BLaER1 treated with 17β-estradiol and CSF1 and Interleukin-3, amounts not matched to agents 10 nM and 100 nM (cell line): ENCODE data around the gene CELSR1.

Experiments used
- H3K27ac ChIP-seq, 11 experiments: shearing (Covaris generic); formaldehyde crosslinking; 2 replicates each; pipeline ENCODE4 v1.8.1; 2022
- H3K27me3 ChIP-seq, 11 experiments: shearing (Covaris generic); formaldehyde crosslinking; 2 replicates each; pipeline ENCODE4 v1.8.1; 2022
- H3K36me3 ChIP-seq, 11 experiments: shearing (Covaris generic); formaldehyde crosslinking; 2 replicates each; pipeline ENCODE4 v1.8.1; 2022
- H3K4me1 ChIP-seq, 10 experiments: shearing (Covaris generic); formaldehyde crosslinking; 2 replicates each; pipeline ENCODE4 v1.8.1; 2022
- H3K4me2 ChIP-seq, 11 experiments: shearing (Covaris generic); formaldehyde crosslinking; 2 replicates each; pipeline ENCODE4 v1.8.1; 2022
- H3K4me3 ChIP-seq, 10 experiments: shearing (Covaris generic); formaldehyde crosslinking; 2 replicates each; pipeline ENCODE4 v1.8.1; 2022
- H3K9ac ChIP-seq, 11 experiments: shearing (Covaris generic); formaldehyde crosslinking; 2 replicates each; pipeline ENCODE4 v1.8.1; 2022
- H3K9me3 ChIP-seq, 11 experiments: shearing (Covaris generic); formaldehyde crosslinking; replicated peaks in 1 of 11; 2 replicates each; pipeline ENCODE4 v1.8.1; 2022
- H4K20me1 ChIP-seq, 11 experiments: shearing (Covaris generic); formaldehyde crosslinking; 2 replicates each; pipeline ENCODE4 v1.8.1; 2022
- Cebpa-rat ChIP-seq, 11 experiments: shearing (Covaris generic); IDR thresholded peaks; 2 replicates each; pipeline ENCODE4 v1.8.1; 2022

Gene CELSR1

DNA sequence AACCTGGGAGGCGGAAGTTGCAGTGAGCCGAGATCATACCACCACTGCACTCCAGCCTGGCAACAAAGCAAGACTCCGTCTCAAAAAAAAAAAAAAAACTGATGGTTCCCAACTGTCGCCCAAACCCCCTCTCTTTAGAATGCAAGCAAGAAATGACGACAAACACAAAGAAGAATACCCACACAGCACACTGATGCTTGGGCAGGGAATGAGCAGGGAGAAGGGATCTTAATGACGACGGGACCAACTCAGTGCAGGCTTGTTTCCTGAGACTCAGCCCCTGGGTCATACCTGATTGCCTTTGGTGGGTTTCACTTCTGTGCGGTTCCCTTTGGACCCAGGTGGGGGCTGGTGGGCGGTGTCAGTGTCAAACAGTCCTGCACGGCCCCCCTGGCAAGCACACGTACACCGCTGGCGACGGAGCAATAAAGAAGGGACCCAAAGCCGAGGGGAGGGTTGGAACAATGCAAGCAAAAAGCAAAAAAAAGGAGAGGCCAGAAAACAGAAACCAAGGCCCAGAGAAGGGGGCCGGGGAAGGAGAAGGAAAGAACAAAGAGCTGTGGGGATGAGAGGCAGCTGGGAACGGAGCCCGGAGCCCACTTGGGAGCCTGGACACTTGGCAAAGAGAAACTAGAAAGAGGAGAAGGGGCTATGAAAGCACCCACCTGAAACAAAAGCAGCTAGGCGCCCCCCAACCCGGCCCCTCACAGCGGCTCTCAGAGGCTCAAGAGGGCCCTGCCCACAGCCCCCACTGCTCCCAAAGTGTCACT, 99.6 kb downstream of the CELSR1 start:
- peaks cover 10 to 28% (median 18%) of the 10 kb centered on the region in 10 experiments for H3K4me1 ChIP-seq
- H3K27ac ChIP-seq, result no peak overlapping the region
- no peaks in the 10 kb centered on the region for H3K9me3 ChIP-seq
- H3K4me2 ChIP-seq, result peak overlapping the region in 5 of 11 experiments; percentile 4 to 34 (median 22); a peak in 5 of 22 replicates
- peaks cover 0 to 5% (median 0%) of the 10 kb centered on the region in 11 experiments; a peak in 1 of 22 replicates for H3K36me3 ChIP-seq
- no peaks in the 10 kb centered on the region for H3K27me3 ChIP-seq
- no peak overlapping the region for H3K9ac ChIP-seq
- no peak for TF ChIP-seq Cebpa-rat (IDR thresholded peaks at IDR 0.05)
- no peak overlapping the region for H3K4me3 ChIP-seq
- no peaks in the 10 kb centered on the region; a peak in 1 of 22 replicates for H4K20me1 ChIP-seq

DNA sequence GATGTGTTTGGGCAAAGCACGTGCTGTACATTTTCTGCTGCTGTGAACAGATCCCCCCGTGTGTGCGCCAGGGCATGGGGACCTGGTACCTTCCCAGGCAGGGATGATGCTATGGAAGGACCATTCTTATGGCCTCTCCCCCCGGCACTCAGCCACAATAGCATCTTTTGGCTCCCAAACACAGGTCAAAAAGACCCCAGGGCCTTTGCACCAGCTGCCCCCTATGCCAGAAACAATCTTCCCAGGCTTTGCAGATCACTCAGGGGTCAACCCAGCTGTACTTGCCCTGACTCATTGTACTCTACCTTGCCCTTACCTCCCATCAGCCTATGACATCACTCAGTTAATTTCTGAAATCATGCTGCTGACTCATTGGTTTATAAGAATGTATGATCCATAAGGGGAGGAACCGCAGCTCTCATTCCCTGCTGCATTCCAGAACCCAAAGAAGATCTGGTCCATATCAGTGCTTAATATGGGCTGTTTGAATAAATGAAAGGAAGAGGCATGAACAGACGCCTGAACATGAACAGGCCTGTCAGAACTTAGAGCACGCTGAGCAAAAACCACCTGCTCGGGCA, 100.7 kb downstream of the CELSR1 start:
- Histone ChIP-seq H4K20me1 (no peaks in the 10 kb centered on the region; a peak in 1 of 22 replicates), H3K27ac (no peak overlapping the region), H3K4me2 (no peak overlapping the region), H3K27me3 (no peaks in the 10 kb centered on the region), H3K36me3 (peaks cover 0 to 5% (median 0%) of the 10 kb centered on the region in 11 experiments; a peak in 1 of 22 replicates), H3K4me3 (no peak overlapping the region), H3K4me1 (peaks cover 20 to 39% (median 30%) of the 10 kb centered on the region in 10 experiments), H3K9ac (no peak overlapping the region), H3K9me3 (no peaks in the 10 kb centered on the region)
- no peak for TF ChIP-seq Cebpa-rat (IDR thresholded peaks at IDR 0.05)

DNA sequence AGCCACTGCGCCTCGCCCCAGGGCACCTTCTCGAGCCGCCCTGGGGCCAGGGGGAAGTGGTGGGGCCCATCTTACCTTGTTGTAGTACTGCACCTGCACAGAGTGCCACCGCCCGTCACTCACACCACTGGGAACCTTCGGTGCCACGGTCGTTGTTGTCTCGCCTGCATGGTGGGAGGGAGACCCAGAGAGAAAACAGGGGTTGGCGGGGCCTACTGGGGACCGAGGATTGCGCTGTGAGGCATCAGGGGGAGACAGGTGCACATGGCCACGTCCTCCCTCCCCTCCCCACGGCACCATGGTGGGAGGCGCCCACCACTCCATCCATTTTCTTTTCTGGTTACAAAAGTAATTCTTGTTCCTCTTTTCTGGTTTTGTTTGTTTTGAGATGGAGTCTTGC, 104.1 kb downstream of the CELSR1 start:
- Histone ChIP-seq H3K27me3 (peaks cover 0 to 19% (median 4%) of the 10 kb centered on the region in 11 experiments; a peak in 12 of 22 replicates), H3K4me3 (no peak overlapping the region), H3K4me1 (peaks cover 20 to 69% (median 54%) of the 10 kb centered on the region in 10 experiments), H3K27ac (peak overlapping the region in 8 of 11 experiments; percentile 72 to 92 (median 83); a peak in 17 of 22 replicates), H3K9me3 (no peaks in the 10 kb centered on the region), H4K20me1 (no peaks in the 10 kb centered on the region; a peak in 1 of 22 replicates), H3K9ac (no peak overlapping the region), H3K36me3 (peaks cover 0 to 5% (median 0%) of the 10 kb centered on the region in 11 experiments; a peak in 1 of 22 replicates), H3K4me2 (peak overlapping the region; percentile 78 to 99 (median 91))
- TF ChIP-seq Cebpa-rat (IDR thresholded peaks at IDR 0.05), result no peak

DNA sequence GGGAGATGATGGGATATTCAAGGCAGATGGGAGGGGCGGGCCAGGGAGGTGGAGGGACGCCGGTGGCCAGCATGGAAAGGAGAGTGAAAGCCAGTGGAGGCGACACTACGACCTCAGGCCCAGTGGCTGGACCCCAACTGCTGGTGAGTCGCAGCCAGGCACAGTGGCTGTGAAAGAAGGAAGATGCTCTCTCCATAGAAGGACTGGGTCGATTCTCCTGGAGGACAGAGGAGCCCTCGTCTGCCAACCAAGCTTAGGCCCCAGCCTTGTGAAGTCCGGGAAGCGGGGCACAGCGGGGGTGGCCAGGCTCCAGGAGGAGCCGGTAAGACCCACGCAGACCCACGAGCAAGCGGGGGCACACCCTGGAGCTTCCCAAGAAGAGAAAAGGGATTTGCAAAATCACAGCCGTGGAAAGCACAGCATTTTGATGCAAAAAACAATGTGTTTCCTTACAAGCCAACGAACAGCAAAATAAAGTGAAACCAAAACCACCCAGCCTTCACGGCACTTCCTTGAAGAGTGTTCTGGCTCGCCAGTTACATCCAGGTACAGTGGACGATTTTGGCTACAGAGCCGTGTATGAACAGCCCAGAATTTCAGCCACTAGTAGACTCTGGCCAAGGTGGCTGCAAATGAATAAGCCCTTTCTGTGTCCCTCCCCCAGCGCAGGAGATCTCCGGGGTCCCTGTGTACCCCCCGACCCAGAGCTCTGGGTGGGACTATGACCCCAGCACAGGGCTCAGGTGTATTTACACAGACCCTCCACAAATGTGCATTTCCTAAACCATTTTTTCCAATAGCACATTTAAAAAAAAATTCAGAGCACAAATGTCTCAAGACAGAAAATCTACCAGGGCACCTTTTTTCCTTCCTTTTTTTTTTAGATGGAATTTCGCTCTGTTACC, 105.0 kb downstream of the CELSR1 start:
- H3K9ac ChIP-seq, result peak overlapping the region; percentile 54 to 82 (median 71); a peak in 21 of 22 replicates
- H3K9me3 ChIP-seq, result no peaks in the 10 kb centered on the region
- peak overlapping the region; percentile 36 to 61 (median 48); a peak in 19 of 20 replicates for H3K4me3 ChIP-seq
- H3K4me2 ChIP-seq, result peak overlapping the region; percentile 78 to 99 (median 91)
- H3K36me3 ChIP-seq, result peaks cover 0 to 5% (median 0%) of the 10 kb centered on the region in 11 experiments; a peak in 1 of 22 replicates
- TF ChIP-seq Cebpa-rat (IDR thresholded peaks at IDR 0.05), result no peak
- peaks cover 20 to 70% (median 55%) of the 10 kb centered on the region in 10 experiments for H3K4me1 ChIP-seq
- peaks cover 0 to 19% (median 4%) of the 10 kb centered on the region in 11 experiments; a peak in 12 of 22 replicates for H3K27me3 ChIP-seq
- peak overlapping the region; percentile 25 to 92 (median 82); a peak in 21 of 22 replicates for H3K27ac ChIP-seq
- H4K20me1 ChIP-seq, result no peaks in the 10 kb centered on the region

DNA sequence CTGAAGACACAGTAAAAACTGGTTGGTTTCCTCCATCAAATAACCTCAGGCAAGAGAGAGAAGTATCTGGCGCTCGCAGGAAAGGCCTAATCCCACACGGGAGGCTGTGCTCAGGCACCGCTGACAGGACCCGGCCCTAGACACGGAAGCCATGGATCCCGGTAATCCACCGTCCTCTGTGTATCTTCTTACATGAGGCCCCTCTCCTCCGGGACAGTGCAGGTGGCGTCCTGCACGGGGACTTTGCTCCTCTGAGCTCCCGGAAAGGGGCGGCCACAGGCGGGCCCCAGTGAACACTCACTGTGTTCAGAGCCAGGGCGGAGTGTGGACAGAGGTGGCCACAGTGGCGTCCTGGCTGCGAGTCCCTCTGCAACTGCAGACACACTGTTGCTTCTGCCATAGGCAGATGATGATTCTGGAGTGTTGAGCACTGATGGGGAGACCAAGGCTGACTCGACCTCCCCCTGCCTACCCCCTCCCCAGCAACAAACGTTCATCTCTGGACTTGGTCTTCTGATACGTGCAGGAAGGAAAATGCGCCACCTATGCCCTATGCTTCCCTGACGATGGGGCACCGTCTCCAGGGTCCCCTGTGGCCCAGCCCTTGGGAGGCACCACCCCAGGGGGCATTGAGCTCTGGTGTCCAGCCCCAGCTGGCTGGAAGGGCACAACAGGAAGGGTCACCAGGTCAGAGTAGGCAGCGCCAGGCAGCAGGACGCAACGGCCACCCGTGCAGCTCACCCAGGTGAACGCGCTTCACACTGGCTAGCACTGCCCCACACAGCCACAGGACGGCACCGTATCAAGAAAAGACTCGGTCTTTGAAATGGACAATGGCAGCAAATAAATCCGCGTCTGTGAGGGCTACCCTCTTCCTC, 106.2 kb downstream of the CELSR1 start:
- H3K27me3 ChIP-seq, result peaks cover 0 to 19% (median 4%) of the 10 kb centered on the region in 11 experiments; a peak in 12 of 22 replicates
- peaks cover 0 to 7% (median 0%) of the 10 kb centered on the region in 11 experiments; a peak in 3 of 22 replicates for H3K36me3 ChIP-seq
- no peak for TF ChIP-seq Cebpa-rat (IDR thresholded peaks at IDR 0.05)
- peak overlapping the region in 1 of 11 experiments; percentile 92; a peak in 1 of 22 replicates for H3K27ac ChIP-seq
- H3K4me3 ChIP-seq, result no peak overlapping the region
- peaks cover 20 to 70% (median 55%) of the 10 kb centered on the region in 10 experiments for H3K4me1 ChIP-seq
- H3K9me3 ChIP-seq, result peaks cover 2 to 10% (median 6%) of the 10 kb centered on the region in 11 experiments; a peak in 21 of 22 replicates
- peak overlapping the region in 9 of 11 experiments; percentile 78 to 99 (median 92); a peak in 15 of 22 replicates for H3K4me2 ChIP-seq
- no peaks in the 10 kb centered on the region for H4K20me1 ChIP-seq
- no peak overlapping the region for H3K9ac ChIP-seq

DNA sequence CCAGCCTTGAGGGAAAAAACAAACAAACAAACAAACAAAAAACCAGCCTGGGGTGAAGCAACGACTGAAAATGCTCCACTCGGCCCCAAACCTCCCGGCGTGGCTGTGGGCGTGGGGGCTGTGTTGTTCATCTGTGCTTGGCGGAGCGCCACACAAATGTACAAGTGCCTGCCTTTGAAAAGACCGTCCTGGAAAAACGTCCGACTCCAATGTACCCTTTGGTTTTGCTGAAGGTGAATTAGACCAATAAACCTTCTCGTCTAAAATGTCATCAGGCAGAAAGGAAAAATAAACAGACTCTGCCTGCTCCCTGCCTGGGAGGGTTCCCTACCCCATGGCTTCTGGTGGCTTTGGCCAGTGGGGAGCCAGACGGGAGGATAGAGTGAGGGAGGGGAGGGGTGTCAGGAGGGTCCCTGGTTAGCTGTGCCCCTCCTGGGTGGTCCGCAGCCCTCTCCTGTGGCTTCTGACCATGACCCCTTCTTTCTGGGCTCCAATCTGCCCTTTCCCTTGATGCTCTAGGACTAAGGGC, 108.0 kb downstream of the CELSR1 start:
- Histone ChIP-seq H4K20me1 (no peaks in the 10 kb centered on the region), H3K9me3 (peaks cover 9 to 19% (median 14%) of the 10 kb centered on the region in 11 experiments; a peak in 21 of 22 replicates), H3K4me3 (no peak overlapping the region), H3K27me3 (peaks cover 0 to 19% (median 4%) of the 10 kb centered on the region in 11 experiments; a peak in 12 of 22 replicates), H3K4me2 (peak overlapping the region in 8 of 11 experiments; percentile 20 to 66 (median 49); a peak in 15 of 22 replicates), H3K36me3 (peaks cover 0 to 7% (median 0%) of the 10 kb centered on the region in 11 experiments; a peak in 3 of 22 replicates), H3K4me1 (peaks cover 20 to 79% (median 62%) of the 10 kb centered on the region in 10 experiments), H3K9ac (no peak overlapping the region), H3K27ac (no peak overlapping the region)
- TF ChIP-seq Cebpa-rat (IDR thresholded peaks at IDR 0.05), result no peak

DNA sequence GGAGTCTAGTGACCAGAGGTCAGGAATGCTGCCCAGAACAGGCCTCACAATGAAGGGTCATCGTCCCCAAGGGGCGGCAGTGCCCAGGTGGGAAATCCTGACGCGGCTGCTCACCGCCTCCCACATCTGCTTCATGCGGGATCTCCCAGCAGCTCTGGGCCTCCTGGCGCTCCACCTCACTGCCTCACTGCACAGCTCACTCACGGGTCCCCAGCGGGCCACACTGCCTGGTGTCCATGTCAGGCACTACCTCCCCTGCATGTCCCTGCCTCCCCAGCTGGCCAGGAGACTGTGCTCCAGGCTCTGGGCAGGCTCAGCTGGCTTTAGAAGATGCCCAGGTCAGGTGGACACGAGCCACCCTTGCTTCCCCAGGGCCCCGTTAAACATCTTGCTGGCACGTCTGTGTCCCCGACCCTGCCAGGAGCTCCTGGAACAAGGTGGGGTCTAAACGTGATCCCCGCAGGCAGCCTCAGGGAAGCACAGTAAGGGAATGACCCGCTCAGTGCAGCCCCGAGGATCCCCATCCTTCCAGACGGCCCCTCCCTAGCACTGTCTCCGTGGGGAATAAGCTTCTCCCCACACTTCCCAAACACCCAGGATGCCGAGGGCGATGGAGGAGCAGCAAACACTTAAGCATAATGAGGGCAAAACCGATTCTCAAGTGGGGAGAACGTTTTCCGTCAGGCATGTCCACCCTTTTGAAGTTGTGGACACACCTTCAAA, 108.7 kb downstream of the CELSR1 start:
- no peak for TF ChIP-seq Cebpa-rat (IDR thresholded peaks at IDR 0.05)
- H3K27ac ChIP-seq, result no peak overlapping the region
- no peak overlapping the region for H3K4me3 ChIP-seq
- peaks cover 0 to 7% (median 0%) of the 10 kb centered on the region in 11 experiments; a peak in 3 of 22 replicates for H3K36me3 ChIP-seq
- H4K20me1 ChIP-seq, result no peaks in the 10 kb centered on the region
- H3K9ac ChIP-seq, result no peak overlapping the region
- peaks cover 9 to 19% (median 14%) of the 10 kb centered on the region in 11 experiments; a peak in 21 of 22 replicates for H3K9me3 ChIP-seq
- peaks cover 0 to 19% (median 4%) of the 10 kb centered on the region in 11 experiments; a peak in 12 of 22 replicates for H3K27me3 ChIP-seq
- H3K4me1 ChIP-seq, result peaks cover 19 to 73% (median 57%) of the 10 kb centered on the region in 10 experiments
- peak overlapping the region in 9 of 11 experiments; percentile 7 to 66 (median 46); a peak in 16 of 22 replicates for H3K4me2 ChIP-seq
